Vagina (tissue), 2 donors: ENCODE results near the gene COX6B1. TPM values are rescaled to one million over a fixed set of nuclear protein-coding genes. Genes with fewer than 3 reads are reported as not detected.

Experiments used
- DNase-seq, 2 donors: peaks; one replicate each; pipeline ENCODE4 v3.0.0-alpha.2; 2017; ENCODE audit errors: extremely low spot score in 2 of 2
- H3K27ac ChIP-seq: fragments of 200-600 bp; sonication (generic); one replicate; pipeline ENCODE4 v1.5.1; 2019
- H3K27me3 ChIP-seq: fragments of 200-600 bp; sonication (generic); one replicate; pipeline ENCODE4 v1.5.1; 2019
- H3K36me3 ChIP-seq, 2 donors: fragments of 200-600 bp; sonication (generic); one replicate each; pipeline ENCODE4 v1.5.1; 2017 to 2019
- H3K4me1 ChIP-seq: fragments of 200-600 bp; sonication (generic); one replicate; pipeline ENCODE4 v1.5.1; 2019
- H3K4me3 ChIP-seq, 2 donors: fragments of 200-600 bp; sonication (generic); 1 replicate in 1 of 2; 2 replicates in 1 of 2; pipeline ENCODE4 v1.5.1; 2016 to 2019
- H3K9me3 ChIP-seq: fragments of 200-600 bp; sonication (generic); one replicate; pipeline ENCODE4 v1.5.1; 2019
- CTCF ChIP-seq, 3 experiments: fragments of 450-650 bp in 2 of 3; fragments of 200-600 bp in 1 of 3; sonication (generic) in 1 of 3; IDR thresholded peaks; one replicate each; pipeline ENCODE4 v1.5.1; 2017 to 2019; ENCODE audit warnings: antibody characterized with exemption in 3 of 3, mild to moderate bottlenecking in 2 of 3, moderate library complexity in 2 of 3
- POLR2A ChIP-seq, 2 donors: fragments of 450-650 bp; IDR thresholded peaks; one replicate each; pipeline ENCODE4 v1.6.1; 2017; ENCODE audit warnings: antibody characterized with exemption in 2 of 2, mild to moderate bottlenecking in 2 of 2, moderate library complexity in 2 of 2
- POLR2AphosphoS5 ChIP-seq, 2 donors: sonication (generic); formaldehyde crosslinking; IDR thresholded peaks; one replicate each; pipeline ENCODE4 v1.9.0; 2017; ENCODE audit warnings: antibody characterized with exemption in 2 of 2, mild to moderate bottlenecking in 2 of 2, low read depth in 1 of 2; ENCODE audit not compliant: insufficient read depth in 1 of 2
- intact Hi-C: fragments of 100-400 bp; cut with DNase I; formaldehyde crosslinking; loops from one replicate; pipeline ENCODE4 v1.15.1; 2023
- total RNA-seq: library from RNA; depleted of rRNA; stranded (reverse); fragments of >200 nt; gene quantifications from one replicate; pipeline ENCODE4 v1.2.3, GENCODE V29; 2016

Gene COX6B1
- total RNA-seq, 1 donor from 2014 or later: 265 TPM

GRCh38 chr19:35609851-35610353 is 38.2 kb upstream of the COX6B1 start:
- Histone ChIP-seq H3K27me3 (no peaks in the 10 kb centered on the region), H3K4me3 (no peak overlapping the region), H3K36me3 (no peaks in the 10 kb centered on the region), H3K4me1 (peaks cover 16% of the 10 kb centered on the region), H3K27ac (no peak overlapping the region), H3K9me3 (peaks cover 3% of the 10 kb centered on the region)
- TF ChIP-seq POLR2AphosphoS5 (IDR thresholded peaks at IDR 0.05; ENCODE audit: insufficient read depth in 1 of 2, low read depth in 1 of 2) (no peak), POLR2A (IDR thresholded peaks at IDR 0.05) (no peak), CTCF (IDR thresholded peaks at IDR 0.05) (no peak)
- intact Hi-C loops: no loop called here
- DNase-seq: no peak

- Histone ChIP-seq H3K36me3 (no peaks in the 10 kb centered on the region), H3K9me3 (peaks cover 3% of the 10 kb centered on the region), H3K4me1 (peaks cover 16% of the 10 kb centered on the region), H3K4me3 (peak overlapping the region; percentile 56 to 90), H3K27me3 (no peaks in the 10 kb centered on the region), H3K27ac (peak overlapping the region; percentile 57)
- intact Hi-C loops: no loop called here
- TF ChIP-seq CTCF (IDR thresholded peaks at IDR 0.05) (no peak), POLR2AphosphoS5 (IDR thresholded peaks at IDR 0.05; ENCODE audit: insufficient read depth in 1 of 2, low read depth in 1 of 2) (no peak), POLR2A (IDR thresholded peaks at IDR 0.05) (no peak)
- DNase-seq: no peak
These were observed 35.9 kb upstream of the COX6B1 start for GRCh38 chr19:35612224-35612558.

DNA sequence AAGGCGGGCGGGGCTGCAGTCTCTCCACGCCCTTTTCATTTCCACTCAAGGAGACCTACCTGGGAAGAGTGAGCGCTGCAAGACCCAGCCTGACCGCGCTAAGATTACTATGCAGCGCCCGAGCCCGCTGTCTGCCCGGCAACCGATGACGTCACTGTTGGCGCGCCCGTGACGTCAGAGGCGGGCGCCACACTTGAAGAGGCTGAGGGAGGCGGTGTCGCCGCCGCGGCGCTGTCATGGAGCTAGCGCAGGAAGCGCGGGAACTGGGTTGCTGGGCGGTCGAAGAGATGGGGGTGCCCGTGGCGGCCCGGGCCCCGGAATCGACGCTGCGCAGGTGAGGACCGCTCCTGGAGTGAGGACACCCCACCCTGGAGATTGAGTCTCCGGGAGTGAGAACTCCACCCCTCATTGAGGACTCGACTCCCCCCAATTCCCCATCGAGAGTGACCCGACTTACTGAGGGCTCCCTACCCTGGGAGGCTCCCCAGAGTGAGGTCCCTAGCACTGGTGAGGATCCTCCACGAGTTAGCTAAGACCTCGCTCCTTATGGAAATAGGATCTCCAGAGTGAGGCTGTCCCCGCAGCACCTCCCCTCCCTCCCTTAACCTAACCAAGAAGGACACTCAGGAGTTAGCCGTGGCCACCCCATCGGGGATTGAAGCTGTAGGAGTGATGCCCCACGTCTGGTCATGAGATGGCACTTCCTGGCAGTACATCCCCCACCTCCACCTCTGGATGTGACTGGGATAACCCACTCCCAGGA is 35.4 kb upstream of the COX6B1 start, which contains the start of gene HAUS5:
HAUS5 (plus strand) TSS at position 177 of the 763 bp plus-strand sequence; CDS start at position 237, 60 bp downstream.
- Histone ChIP-seq H3K27me3 (no peaks in the 10 kb centered on the region), H3K27ac (peak within 1 kb of the TSS; percentile 57), H3K36me3 (no peaks in the 10 kb centered on the region), H3K9me3 (peaks cover 3% of the 10 kb centered on the region), H3K4me1 (peaks cover 16% of the 10 kb centered on the region), H3K4me3 (peak within 1 kb of the TSS; percentile 56 to 90)
- TF ChIP-seq CTCF (IDR thresholded peaks at IDR 0.05) (peak in 1 of 3 experiments; percentile 12), POLR2AphosphoS5 (IDR thresholded peaks at IDR 0.05; ENCODE audit: insufficient read depth in 1 of 2, low read depth in 1 of 2) (peak; percentile 89), POLR2A (IDR thresholded peaks at IDR 0.05) (peak in 1 of 2 donors; percentile 34)
- peak in 1 of 2 donors; percentile 93 for DNase-seq
- intact Hi-C loops: no loop called here

GRCh38 chr19:35613574-35613973 is 34.5 kb upstream of the COX6B1 start:
- no peak for DNase-seq
- no peak overlapping the region for H3K4me3 ChIP-seq
- intact Hi-C loops: no loop called here
- H3K27ac ChIP-seq: no peak overlapping the region
- H3K9me3 ChIP-seq: no peaks in the 10 kb centered on the region
- no peaks in the 10 kb centered on the region for H3K27me3 ChIP-seq
- no peaks in the 10 kb centered on the region for H3K36me3 ChIP-seq
- TF ChIP-seq CTCF (IDR thresholded peaks at IDR 0.05) (no peak), POLR2AphosphoS5 (IDR thresholded peaks at IDR 0.05; ENCODE audit: insufficient read depth in 1 of 2, low read depth in 1 of 2) (no peak), POLR2A (IDR thresholded peaks at IDR 0.05) (no peak)
- peaks cover 16% of the 10 kb centered on the region for H3K4me1 ChIP-seq

DNA sequence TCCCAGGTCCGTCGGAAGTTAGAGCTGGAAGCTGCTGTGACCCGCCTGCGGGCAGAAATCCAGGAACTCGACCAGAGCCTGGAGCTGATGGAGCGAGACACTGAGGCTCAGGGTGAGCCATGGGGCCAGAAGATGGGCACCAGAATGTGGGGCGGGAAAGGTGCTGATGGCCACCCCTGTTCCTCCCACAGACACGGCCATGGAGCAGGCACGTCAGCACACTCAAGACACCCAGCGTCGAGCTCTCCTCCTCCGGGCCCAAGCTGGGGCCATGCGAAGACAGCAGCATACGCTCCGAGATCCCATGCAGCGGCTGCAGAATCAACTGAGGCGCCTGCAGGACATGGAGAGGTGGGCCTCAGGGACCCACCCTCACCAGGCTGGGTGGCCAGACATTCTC is 33.1 kb upstream of the COX6B1 start:
- Histone ChIP-seq H3K36me3 (no peaks in the 10 kb centered on the region), H3K9me3 (no peaks in the 10 kb centered on the region), H3K27me3 (no peaks in the 10 kb centered on the region), H3K4me1 (peaks cover 16% of the 10 kb centered on the region), H3K27ac (no peak overlapping the region), H3K4me3 (no peak overlapping the region)
- TF ChIP-seq CTCF (IDR thresholded peaks at IDR 0.05) (no peak), POLR2AphosphoS5 (IDR thresholded peaks at IDR 0.05; ENCODE audit: insufficient read depth in 1 of 2, low read depth in 1 of 2) (no peak), POLR2A (IDR thresholded peaks at IDR 0.05) (no peak)
- intact Hi-C loops: no loop called here
- DNase-seq: no peak
